CD4-positive, alpha-beta T cell treated with Interleukin-15 for 1 hour (primary cell): Measurements from ENCODE around the gene GPR26.

Experiments
- DNase-seq: peaks from one replicate; pipeline ENCODE4 v3.0.0-alpha.2; 2020

Gene GPR26

GRCh38 chr10:123648595-123648994, 17.6 kb upstream of the GPR26 start:
- DNase-seq = no peak

DNA sequence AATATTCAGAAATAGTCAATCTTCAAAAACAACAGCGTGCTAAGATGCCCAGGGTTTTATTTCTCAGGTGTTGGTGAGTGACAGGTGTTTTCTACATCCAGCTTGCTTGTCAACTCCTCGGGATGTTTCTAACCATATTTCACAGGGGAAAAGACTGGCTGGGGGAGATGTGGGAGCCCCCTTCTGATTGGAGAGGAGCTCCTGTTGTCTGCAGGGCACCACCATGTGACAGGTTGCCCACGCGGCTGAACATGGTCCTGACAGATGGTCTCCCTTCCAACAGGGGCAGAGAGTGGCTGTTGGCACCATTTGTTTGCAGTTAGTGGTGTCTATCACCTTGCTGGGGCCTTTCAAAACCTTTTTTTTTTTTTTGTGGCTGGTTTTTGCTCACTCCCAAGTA, 16.5 kb upstream of the GPR26 start:
- DNase-seq = no peak

DNA sequence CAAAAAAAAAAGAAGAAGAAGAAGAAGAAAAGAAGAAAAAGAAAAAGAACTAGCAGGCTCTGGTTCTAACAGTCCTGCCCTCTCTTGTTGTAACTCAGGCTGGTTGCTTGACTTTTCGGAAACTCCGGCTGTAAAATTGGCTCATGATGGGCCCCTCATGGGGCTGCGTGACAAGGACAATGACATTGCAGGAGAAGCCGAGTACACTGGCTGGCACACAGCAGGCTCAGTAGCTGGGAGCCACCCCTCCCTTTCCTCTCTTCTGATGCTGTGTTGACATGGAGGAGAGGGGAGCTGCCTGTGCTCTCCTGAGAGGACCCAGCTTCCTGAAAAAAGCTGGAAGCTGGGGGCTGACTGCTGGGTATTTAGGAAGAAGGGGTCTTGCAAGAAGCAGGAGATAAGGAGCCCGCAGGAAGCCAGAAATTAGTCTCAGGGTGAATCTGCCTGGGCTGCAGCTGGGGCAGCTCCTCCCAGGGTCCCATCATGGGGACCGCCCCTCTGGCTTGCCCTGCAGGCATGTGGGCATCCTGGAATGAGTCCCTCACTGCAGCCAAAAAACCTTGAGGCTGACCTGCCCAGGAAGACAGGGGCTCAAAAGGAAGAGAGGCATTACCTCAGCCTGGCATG, 14.6 kb upstream of the GPR26 start:
- DNase-seq = no peak

GRCh38 chr10:123655751-123656150, 10.4 kb upstream of the GPR26 start:
- no peak for DNase-seq

- no peak for DNase-seq
Measured at GRCh38 chr10:123663522-123663921, 2.6 kb upstream of the GPR26 start.

DNA sequence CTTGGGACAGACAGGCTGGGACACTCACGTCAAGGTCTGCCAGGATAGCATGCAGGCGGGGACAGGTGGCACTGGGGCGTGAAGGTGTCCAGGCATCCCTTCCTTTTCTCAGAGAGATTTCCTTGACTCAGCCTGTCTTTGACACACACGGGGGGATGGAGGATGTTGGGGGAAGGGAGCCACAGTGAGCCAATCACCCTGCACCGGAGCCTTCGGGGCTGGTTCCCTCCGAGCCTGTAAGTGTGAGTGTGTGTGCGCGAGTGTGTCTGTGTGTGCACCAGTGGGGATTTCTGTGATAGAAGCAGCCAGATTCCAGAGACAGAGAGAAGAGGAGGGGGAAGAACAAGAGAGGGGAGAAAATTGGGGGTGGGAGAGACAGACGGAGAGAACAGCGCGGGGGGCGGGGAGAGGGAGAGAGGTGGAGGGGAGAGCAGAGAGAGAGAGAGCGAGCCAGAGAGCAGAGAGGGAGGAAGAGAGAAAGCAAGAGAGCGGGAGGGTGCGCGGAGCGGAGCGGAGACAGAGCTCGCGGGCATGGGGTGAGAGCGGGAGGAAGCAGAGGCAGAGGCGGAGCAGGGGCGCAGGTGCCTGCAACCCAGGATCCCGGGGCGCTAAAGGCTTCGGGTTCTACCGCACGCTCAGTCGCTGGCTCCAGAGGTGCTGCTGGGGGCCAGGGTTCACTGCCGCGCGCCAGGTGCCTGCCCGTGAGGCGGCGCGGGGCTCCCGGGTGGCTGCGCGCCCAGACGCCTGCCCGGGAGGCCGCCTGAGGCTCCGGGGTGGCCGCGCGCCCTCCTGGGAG, 466 bp upstream of the GPR26 start:
- DNase-seq = no peak

DNA sequence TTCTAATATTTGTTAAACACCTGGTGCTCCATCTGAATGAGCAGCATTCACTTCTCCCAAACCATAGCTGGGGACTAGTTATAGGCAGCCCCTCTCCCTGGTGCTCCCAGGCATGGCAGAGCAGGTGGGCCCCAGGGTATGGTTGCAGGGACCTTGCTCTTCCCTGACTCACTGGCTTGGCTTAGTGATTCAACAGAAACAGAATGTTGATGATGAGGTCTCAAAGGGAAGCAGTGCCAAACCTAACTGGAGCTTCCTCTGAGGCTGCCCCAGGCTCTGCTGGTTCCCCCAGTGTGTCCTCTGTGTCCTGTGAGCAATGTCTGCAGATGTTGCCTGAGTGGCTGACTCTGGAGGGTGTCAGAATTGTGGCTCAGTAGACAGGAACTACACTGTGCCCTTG, 3.7 kb downstream of the GPR26 start:
- DNase-seq = no peak

GRCh38 chr10:123673198-123673597, 7.0 kb downstream of the GPR26 start:
- no peak for DNase-seq

GRCh38 chr10:123674741-123675140, 8.6 kb downstream of the GPR26 start:
- no peak for DNase-seq

- DNase-seq = no peak
Measured at GRCh38 chr10:123675811-123676210, 9.7 kb downstream of the GPR26 start.

DNA sequence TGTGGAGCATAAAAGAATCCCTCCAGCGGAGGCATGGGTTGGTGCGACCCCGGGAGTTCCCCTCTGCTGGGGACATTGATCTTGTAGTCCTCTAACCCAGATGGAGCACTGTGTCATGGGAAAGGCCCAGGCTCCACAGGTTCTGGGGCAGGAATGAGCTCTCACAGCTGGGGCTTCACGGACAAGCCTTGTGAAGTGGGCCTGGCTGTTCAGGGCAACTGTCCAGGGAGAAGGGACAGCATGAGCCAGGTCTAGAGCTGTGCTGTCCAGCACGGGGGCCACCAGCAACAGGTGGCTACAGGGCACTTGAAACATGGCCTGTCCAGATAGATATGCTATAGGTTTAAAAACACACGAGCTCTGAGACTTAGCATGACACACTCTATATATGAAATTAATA, 11.4 kb downstream of the GPR26 start:
- DNase-seq = no peak

- no peak for DNase-seq
Measured at GRCh38 chr10:123678376-123678775, 12.2 kb downstream of the GPR26 start.

GRCh38 chr10:123681285-123681684, 15.1 kb downstream of the GPR26 start:
- DNase-seq = no peak

GRCh38 chr10:123682477-123682876, 16.3 kb downstream of the GPR26 start:
- DNase-seq = no peak

DNA sequence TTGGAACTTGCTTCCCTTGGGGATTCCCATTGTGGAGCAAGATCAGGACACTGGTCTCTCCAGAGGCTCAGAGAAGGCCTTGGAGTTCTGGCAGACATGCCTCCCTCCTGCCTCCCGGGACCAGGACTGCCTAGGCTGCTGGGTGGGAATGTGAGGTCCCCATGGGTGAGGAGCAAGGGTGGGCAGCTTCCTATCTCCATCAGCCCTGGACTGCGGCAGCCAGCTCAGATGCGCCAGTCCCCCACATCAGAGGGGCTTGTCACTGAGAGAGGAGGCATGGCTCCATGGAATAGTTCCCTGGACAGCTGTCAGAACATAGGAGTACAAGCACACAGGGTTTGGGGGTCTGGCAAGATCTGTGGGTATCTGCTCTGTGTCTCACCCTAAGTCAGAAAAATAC, 17.3 kb downstream of the GPR26 start:
- DNase-seq = no peak

DNA sequence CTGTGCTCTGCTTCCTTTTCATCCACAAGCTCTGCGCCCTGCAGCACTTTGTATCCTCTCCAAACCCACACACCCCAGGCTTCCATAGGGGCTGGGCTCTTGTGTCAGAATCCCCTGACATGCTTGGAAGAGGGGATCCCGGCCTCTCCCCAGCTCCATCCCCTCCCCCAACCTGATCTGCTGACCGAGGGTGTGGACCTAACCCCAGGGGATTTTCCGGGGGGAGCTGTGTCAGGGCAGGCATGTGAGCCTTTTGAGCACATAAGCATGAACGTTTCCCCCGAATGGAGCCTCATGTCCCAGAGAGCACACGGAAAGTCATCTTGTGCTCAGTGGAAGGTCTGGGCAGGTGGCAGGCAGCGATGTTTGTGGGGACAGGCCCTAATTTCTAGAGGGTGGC, 17.7 kb downstream of the GPR26 start:
- no peak for DNase-seq

GRCh38 chr10:123685260-123685659, 19.1 kb downstream of the GPR26 start:
- DNase-seq = no peak

- no peak for DNase-seq
Measured at GRCh38 chr10:123687758-123688157, 21.6 kb downstream of the GPR26 start.

- DNase-seq = no peak
Measured at GRCh38 chr10:123689880-123690279, 23.7 kb downstream of the GPR26 start.

DNA sequence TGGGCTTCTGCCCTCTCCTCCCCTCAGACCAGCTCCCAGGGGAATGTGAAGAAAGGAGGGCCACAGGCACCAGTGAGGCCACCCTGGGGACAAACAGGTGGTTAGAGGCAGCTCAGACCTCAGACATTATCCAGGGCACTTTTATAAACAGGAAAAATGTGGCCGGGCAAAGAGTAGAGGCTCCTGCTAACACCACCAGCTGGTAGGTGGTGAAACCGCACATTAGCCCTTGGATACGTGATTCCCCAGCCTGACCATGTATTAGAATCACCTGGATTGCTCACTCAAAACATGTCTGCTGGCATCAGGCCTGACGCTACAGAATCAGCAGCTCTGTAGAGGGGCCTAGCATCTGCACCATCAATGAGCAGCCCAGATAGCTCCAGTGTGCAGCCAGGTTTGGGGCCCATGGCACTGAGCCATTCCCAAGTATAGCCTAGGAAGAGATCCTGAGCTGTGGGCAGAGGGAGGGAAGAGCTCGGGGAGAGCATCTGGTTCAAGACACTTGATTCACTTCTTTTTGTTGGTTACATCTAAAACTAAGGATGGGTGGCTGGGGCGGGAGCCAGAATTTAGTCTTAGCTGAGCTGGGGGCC, 37.1 kb downstream of the GPR26 start:
- DNase-seq = no peak

- no peak for DNase-seq
Measured at GRCh38 chr10:123704076-123704475, 37.9 kb downstream of the GPR26 start.

DNA sequence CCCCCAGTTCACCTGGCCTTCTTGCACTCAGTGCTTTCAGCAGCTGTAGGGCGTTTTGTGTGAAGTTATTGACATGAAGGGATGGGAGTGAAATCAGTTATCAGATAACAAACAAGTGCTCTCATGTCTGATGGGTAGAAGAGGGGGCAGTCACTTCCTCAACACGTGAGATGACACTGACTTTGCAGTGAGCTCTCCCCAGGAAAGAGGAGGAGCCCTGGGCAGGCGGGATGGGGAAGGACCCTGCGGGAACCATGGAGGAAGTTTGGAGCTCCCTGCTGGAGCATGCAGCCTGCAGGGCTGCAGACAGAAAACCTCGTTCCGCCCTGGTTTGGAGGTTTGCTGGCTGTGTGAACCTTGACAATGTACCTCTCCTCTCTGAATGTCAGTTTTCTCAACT, 38.7 kb downstream of the GPR26 start:
- DNase-seq = no peak

DNA sequence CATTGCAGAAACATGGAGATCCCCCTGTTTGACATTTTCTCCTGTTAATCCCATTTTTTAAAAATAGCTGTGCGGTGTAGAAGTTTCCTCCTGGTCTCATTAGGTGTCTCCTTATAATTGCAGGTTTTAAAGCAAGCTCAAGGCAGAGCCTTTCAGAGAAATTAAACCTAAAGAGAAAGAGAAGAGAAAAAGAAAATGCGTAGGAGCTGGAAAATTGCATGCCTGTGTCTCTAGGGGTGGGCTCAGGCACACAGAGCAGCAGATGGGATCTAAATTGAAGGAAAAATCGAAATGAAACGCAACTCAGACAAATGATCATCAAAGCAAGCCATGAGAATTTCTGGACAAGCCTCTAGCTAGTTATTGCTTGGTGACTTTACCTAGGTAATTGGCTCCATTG, 40.1 kb downstream of the GPR26 start:
- no peak for DNase-seq

- DNase-seq = no peak
Measured at GRCh38 chr10:123715546-123715945, 49.4 kb downstream of the GPR26 start.
